ENCODE data around the gene LY6G5B.
A peak's percentile ranks its signal among the peaks of the same experiment; 100 is the strongest.

Gene LY6G5B

GRCh38 chr6:31663961-31664789 is 5.6 kb upstream of the LY6G5B start:
- TF ChIP-seq, protein P1, sequence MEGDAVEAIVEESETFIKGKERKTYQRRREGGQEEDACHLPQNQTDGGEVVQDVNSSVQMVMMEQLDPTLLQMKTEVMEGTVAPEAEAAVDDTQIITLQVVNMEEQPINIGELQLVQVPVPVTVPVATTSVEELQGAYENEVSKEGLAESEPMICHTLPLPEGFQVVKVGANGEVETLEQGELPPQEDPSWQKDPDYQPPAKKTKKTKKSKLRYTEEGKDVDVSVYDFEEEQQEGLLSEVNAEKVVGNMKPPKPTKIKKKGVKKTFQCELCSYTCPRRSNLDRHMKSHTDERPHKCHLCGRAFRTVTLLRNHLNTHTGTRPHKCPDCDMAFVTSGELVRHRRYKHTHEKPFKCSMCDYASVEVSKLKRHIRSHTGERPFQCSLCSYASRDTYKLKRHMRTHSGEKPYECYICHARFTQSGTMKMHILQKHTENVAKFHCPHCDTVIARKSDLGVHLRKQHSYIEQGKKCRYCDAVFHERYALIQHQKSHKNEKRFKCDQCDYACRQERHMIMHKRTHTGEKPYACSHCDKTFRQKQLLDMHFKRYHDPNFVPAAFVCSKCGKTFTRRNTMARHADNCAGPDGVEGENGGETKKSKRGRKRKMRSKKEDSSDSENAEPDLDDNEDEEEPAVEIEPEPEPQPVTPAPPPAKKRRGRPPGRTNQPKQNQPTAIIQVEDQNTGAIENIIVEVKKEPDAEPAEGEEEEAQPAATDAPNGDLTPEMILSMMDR (IDR thresholded peaks at IDR 0.05; ENCODE audit: low read depth, low read length) = no peak
- peak overlapping the region; percentile 69 for H3K4me3 ChIP-seq (ENCODE audit: low read depth, low read length)

DNA sequence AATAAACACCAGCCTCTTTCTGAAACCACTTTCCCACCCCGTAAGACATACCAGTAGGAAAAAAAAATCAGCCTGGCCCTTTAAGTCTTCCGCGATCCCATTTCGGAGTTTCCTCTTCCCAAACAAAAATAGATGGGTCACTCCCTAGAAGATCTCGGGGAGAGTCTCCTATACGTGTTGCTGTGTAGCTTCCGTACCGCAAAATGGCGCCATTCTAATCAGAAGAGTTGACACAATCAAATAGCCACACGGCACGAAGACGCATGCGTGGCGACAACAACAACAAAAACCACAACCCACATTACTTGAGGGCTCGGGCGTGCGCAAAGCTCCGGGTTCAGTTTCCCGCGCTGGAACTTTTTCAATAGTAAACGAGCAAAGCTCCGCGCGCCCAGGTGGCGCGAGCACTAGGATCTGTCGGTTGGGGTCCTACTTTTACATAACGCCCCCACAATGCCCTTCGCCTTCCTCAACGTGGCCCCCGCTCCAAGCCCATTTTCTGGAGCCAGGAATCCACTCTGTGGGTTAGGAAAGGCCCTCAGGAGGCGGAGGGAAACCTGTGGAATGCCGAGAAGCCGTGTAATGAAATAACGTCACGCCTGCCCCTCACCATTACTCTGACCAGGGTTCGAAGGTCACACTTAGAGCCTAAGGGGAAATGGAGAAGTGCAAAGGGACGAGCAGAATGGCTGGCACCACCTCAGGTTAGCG is 4.8 kb upstream of the LY6G5B start, which contains the start of gene GPANK1:
Gene GPANK1, minus strand, starts transcription at position 208 of the 711 bp plus-strand sequence. CDS start 519 bp downstream, outside the sequence.
- TF ChIP-seq, protein P1 (IDR thresholded peaks at IDR 0.05; ENCODE audit: low read depth, low read length) = no peak
- H3K4me3 ChIP-seq (ENCODE audit: low read depth, low read length) = peak within 1 kb of the TSS; percentile 69

- TF ChIP-seq, protein P1 (IDR thresholded peaks at IDR 0.05; ENCODE audit: low read depth, low read length) = no peak
- H3K4me3 ChIP-seq (ENCODE audit: low read depth, low read length) = peak within 1 kb of the TSS; percentile 69
These were observed 4.1 kb upstream of the LY6G5B start, which contains the start of gene CSNK2B for GRCh38 chr6:31665501-31666336. Gene CSNK2B, plus strand, starts transcription at chr6:31666080. Its CDS starts 752 bp downstream, at chr6:31666832.

DNA sequence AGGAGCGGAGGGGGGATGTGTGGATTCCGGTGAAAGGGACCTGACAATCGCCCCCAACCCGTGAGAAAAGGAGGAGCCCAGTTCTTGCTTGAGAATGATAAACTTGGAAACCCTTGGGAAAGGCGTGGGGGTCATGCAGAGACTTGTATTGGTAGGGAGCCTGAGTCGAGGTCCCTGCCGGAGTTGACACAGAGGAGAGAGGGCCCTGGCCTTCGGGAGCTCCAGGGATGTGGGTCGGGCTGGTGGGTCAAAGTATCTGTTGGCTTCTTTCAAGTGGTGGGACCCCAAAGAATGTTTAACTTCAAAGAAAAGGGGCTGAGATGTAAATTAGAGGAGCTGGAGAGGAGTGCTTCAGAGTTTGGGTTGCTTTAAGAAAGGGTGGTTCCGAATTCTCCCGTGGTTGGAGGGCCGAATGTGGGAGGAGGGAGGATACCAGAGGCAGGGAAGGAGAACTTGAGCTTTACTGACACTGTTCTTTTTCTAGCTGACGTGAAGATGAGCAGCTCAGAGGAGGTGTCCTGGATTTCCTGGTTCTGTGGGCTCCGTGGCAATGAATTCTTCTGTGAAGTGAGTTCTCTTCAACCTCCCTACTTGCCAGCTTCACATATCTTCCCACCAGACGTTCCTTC is 3.3 kb upstream of the LY6G5B start:
- H3K4me3 ChIP-seq (ENCODE audit: low read depth, low read length) = peak overlapping the region; percentile 69
- TF ChIP-seq, protein P1 (IDR thresholded peaks at IDR 0.05; ENCODE audit: low read depth, low read length) = no peak

DNA sequence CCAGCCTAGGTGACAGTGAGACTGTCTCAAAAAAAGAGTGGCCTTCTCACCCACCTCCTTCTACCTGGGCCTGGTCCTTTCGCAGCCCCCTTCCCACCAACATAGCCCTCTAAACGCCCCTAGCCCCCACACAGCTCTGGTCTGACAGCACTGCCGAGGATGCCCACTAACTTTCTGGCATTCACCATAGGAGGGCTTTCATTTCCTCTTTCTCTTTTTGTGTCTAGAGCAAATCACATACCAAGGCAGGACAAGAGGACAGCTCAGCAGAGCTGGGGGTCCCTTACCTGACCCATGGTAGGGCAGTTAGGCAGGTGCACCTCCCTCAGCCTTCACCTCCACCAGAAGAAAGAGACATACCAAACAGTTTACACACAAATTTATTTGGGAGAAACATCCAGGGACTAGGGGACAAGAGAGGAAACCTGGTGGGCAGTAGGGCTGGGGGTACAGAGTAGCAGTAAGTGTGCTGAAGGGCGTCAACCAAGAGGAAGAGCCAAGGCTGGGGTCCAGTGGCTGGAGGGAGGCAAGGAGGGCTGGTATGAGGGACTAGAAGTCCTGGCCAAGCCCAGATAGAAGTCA is 6.6 kb downstream of the LY6G5B start:
- TF ChIP-seq, protein P1 (IDR thresholded peaks at IDR 0.05; ENCODE audit: low read depth, low read length) = no peak
- no peak overlapping the region for H3K4me3 ChIP-seq (ENCODE audit: low read depth, low read length)

GRCh38 chr6:31676904-31677303 is 7.1 kb downstream of the LY6G5B start:
- no peak overlapping the region for H3K4me3 ChIP-seq (ENCODE audit: low read depth, low read length)
- TF ChIP-seq, protein P1 (IDR thresholded peaks at IDR 0.05; ENCODE audit: low read depth, low read length) = no peak

All from WI38 (cell line).